ENCODE data around the gene MAZ. TPM values are rescaled to one million over a fixed set of nuclear protein-coding genes. Genes with fewer than 3 reads are reported as not detected.

Gene MAZ
- total and polyA plus RNA-seq, 2 of the 13 experiments (the other 11 are each of a cell fraction or from before 2014, with no cell fraction given) = 203 to 277 TPM

- H3K27me3 ChIP-seq (ENCODE audit: control insufficient read depth in 1 of 2, insufficient read depth in 2 of 2, low read length in 2 of 2) = no peaks in the 10 kb centered on the region
- DNase-seq (ENCODE audit: low spot score) (no peak), ATAC-seq (peak; percentile 54), FAIRE-seq (no peak)
- H3K36me3 ChIP-seq (replicated peaks in 1 of 2; ENCODE audit: control insufficient read depth in 1 of 2, insufficient read depth in 2 of 2, low read length in 2 of 2) = peaks cover 0 to 4% of the 10 kb centered on the region in 2 experiments; a peak in 2 of 5 replicates
- H3K9ac ChIP-seq (ENCODE audit: insufficient read depth, low read depth, low read length) = no peak overlapping the region
- CTCF ChIA-PET (ENCODE audit: low intra/inter-chr PET ratio, low total read pairs) = no interaction called here
- no peaks in the 10 kb centered on the region for H3K4me1 ChIP-seq (ENCODE audit: insufficient read depth, low read length)
- POLR2A ChIA-PET = interaction anchor here (0.7 to 2.3 kb wide), 5 partner anchors 9 to 45 kb away, joined by 3 to 5 read pairs (median 3); partner anchors contain the start of genes ASPHD1, CDIPT, PAGR1 and SEZ6L2
- H2AFZ ChIP-seq (ENCODE audit: low read length) = no peak overlapping the region
- H4K20me1 ChIP-seq (ENCODE audit: insufficient read depth, low read length) = no peaks in the 10 kb centered on the region
- no peaks in the 10 kb centered on the region for H3K79me2 ChIP-seq (ENCODE audit: insufficient read depth, low read length)
- H3K4me2 ChIP-seq (ENCODE audit: low read depth, low read length) = no peak overlapping the region
- WGBS (ENCODE audit: low lambda C conversion rate) = 61% methylated on average over 5 of the region's 5 CpGs
- no peak overlapping the region for H3K4me3 ChIP-seq (replicated peaks in 1 of 3; ENCODE audit: insufficient read depth in 1 of 3, low read depth in 2 of 3, low read length in 3 of 3)
- no peaks in the 10 kb centered on the region for H3K9me3 ChIP-seq (ENCODE audit: low read length)
- H3K27ac ChIP-seq (ENCODE audit: extremely low read length, insufficient read depth, low read length) = no peak overlapping the region
- intact Hi-C loops (cut with micrococcal nuclease; ENCODE audit: unreplicated experiment) = no loop called here
- TF ChIP-seq ASH2L (IDR thresholded peaks at IDR 0.05; ENCODE audit: insufficient read length, low read depth, low read length) = no peak
- TF ChIP-seq MAFG (CRISPR knock-in tag; IDR thresholded peaks at IDR 0.05) = no peak
- no peak for TF ChIP-seq MXI1 (IDR thresholded peaks at IDR 0.05; ENCODE audit: borderline replicate concordance, low read depth, low read length)
- no peak for TF ChIP-seq RXRA (CRISPR knock-in tag; IDR thresholded peaks at IDR 0.05)
- no peak for TF ChIP-seq CSRNP1 (CRISPR knock-in tag; IDR thresholded peaks at IDR 0.05)
- TF ChIP-seq ZNF777 (CRISPR knock-in tag; IDR thresholded peaks at IDR 0.05) = no peak
- BruUV-seq (replicated peaks) = no TSS peak
- in situ Hi-C loops (cut with HindIII; ENCODE audit: extremely low pct_ligation_motif_present, low pct_unique_long_range_greater_than_20kb) = no loop called here
These were observed 48.3 kb downstream of the MAZ start for GRCh38 chr16:29854520-29855100.

All from HepG2 (cell line).